Measurements from ENCODE around the gene TRA2B. TPM values are rescaled to one million over a fixed set of nuclear protein-coding genes. Genes with fewer than 3 reads are reported as not detected.
A peak's percentile ranks its signal among the peaks of the same experiment; 100 is the strongest.

The TRA2B gene
- total RNA-seq, 1 donor from 2014 or later, result 103 TPM

- Histone ChIP-seq H3K9me3 (no peaks in the 10 kb centered on the region), H3K27ac (peak overlapping the region; percentile 100), H3K36me3 (peaks cover 6% of the 10 kb centered on the region), H3K4me3 (peak overlapping the region; percentile 95), H3K27me3 (ENCODE audit: low read depth) (no peaks in the 10 kb centered on the region), H3K4me1 (peaks cover 49% of the 10 kb centered on the region)
- ATAC-seq (no peak), DNase-seq (no peak)
- no peak for TF ChIP-seq CTCF (IDR thresholded peaks at IDR 0.05)
- intact Hi-C loops (cut with DNase I), result no loop called here
Measured at GRCh38 chr3:185935465-185936272, 2.1 kb downstream of the TRA2B start.

GRCh38 chr3:185934767-185935464, 2.9 kb downstream of the TRA2B start:
- Histone ChIP-seq H3K27me3 (ENCODE audit: low read depth) (no peaks in the 10 kb centered on the region), H3K4me1 (peaks cover 57% of the 10 kb centered on the region), H3K36me3 (peaks cover 11% of the 10 kb centered on the region), H3K27ac (no peak overlapping the region), H3K9me3 (no peaks in the 10 kb centered on the region), H3K4me3 (peak overlapping the region; percentile 95)
- no peak for TF ChIP-seq CTCF (IDR thresholded peaks at IDR 0.05)
- intact Hi-C loops (cut with DNase I), result no loop called here
- ATAC-seq, result no peak
- DNase-seq, result no peak

GRCh38 chr3:185934174-185934557, 3.6 kb downstream of the TRA2B start:
- Histone ChIP-seq H3K4me1 (peaks cover 64% of the 10 kb centered on the region), H3K4me3 (peak overlapping the region; percentile 95), H3K36me3 (peaks cover 15% of the 10 kb centered on the region), H3K9me3 (no peaks in the 10 kb centered on the region), H3K27ac (no peak overlapping the region), H3K27me3 (ENCODE audit: low read depth) (no peaks in the 10 kb centered on the region)
- intact Hi-C loops (cut with DNase I), result no loop called here
- ATAC-seq (no peak), DNase-seq (no peak)
- no peak for TF ChIP-seq CTCF (IDR thresholded peaks at IDR 0.05)

GRCh38 chr3:185933374-185934173, 4.2 kb downstream of the TRA2B start:
- Histone ChIP-seq H3K36me3 (peaks cover 15% of the 10 kb centered on the region), H3K4me3 (peak overlapping the region; percentile 95), H3K27me3 (ENCODE audit: low read depth) (no peaks in the 10 kb centered on the region), H3K9me3 (no peaks in the 10 kb centered on the region), H3K27ac (no peak overlapping the region), H3K4me1 (peaks cover 70% of the 10 kb centered on the region)
- no peak for ATAC-seq
- no peak for DNase-seq
- no peak for TF ChIP-seq CTCF (IDR thresholded peaks at IDR 0.05)
- intact Hi-C loops (cut with DNase I), result no loop called here

GRCh38 chr3:185931777-185932612, 5.8 kb downstream of the TRA2B start:
- no peaks in the 10 kb centered on the region for H3K27me3 ChIP-seq (ENCODE audit: low read depth)
- peak overlapping the region; percentile 22 for H3K4me3 ChIP-seq
- no peak for ATAC-seq
- H3K9me3 ChIP-seq, result no peaks in the 10 kb centered on the region
- H3K36me3 ChIP-seq, result peaks cover 15% of the 10 kb centered on the region
- H3K27ac ChIP-seq, result no peak overlapping the region
- intact Hi-C loops (cut with DNase I), result no loop called here
- H3K4me1 ChIP-seq, result peaks cover 86% of the 10 kb centered on the region
- no peak for DNase-seq
- no peak for TF ChIP-seq CTCF (IDR thresholded peaks at IDR 0.05)
